Measurements from ENCODE around the gene TRIM17.

DNA sequence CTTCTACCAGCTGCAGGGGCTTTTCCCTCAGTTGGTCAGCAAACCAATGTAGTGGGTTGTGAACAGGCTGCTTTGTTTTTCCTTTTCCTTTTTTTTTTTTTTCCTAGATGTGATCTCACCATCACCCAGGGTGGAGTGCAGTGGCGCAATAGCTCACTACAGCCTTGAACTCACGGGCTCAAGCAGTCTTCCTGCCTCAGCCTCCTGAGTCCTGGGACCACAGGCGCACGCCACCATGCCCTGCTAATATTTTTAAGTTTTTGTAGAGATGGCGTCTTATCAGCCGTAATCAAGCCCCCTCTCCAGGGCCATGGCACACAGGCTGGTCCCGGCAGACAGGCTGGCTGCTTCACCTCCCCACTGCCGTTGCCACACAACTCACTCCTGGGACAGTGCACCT is 6.6 kb downstream of the TRIM17 start:
- TF ChIP-seq POLR2A (IDR thresholded peaks at IDR 0.05; ENCODE audit: low read depth, low read length) (no peak), POLR2AphosphoS5 (IDR thresholded peaks at IDR 0.05; ENCODE audit: low read depth, low read length) (no peak), TAF1 (IDR thresholded peaks at IDR 0.05; ENCODE audit: low read depth, low read length) (no peak)

Measured in GM12891 (cell line).